A673 (cell line): ENCODE results near the gene SLC37A3. TPM values are rescaled to one million over a fixed set of nuclear protein-coding genes. Genes with fewer than 3 reads are reported as not detected.

ENCODE experiments used
- BruUV-seq: library from RNA; stranded (reverse); fragments of 400-500 nt; replicated peaks from 2 replicates; lab custom pipeline; 2021; lab: Mats Ljungman, UMichigan
- CTCF ChIA-PET: fragments of 300-600 bp; sonication (Branson Sonifier 250); formaldehyde crosslinking; loops from one replicate; lab custom pipeline; 2022; ENCODE audit warnings: antibody characterized with exemption; lab: Charles Lee
- POLR2A ChIA-PET: fragments of 300-600 bp; sonication (Branson Sonifier 250); formaldehyde crosslinking; loops from one replicate; lab custom pipeline; 2022; ENCODE audit warnings: antibody characterized with exemption; ENCODE audit not compliant: low non-redundant PET; lab: Charles Lee
- DNase-seq: peaks from one replicate; pipeline ENCODE4 v3.0.0-alpha.2; 2015; ENCODE audit warnings: low spot score
- H3K27ac ChIP-seq: fragments of 200-600 bp; sonication (generic); 2 replicates; pipeline ENCODE4 v1.5.1; 2016; ENCODE audit warnings: mixed run types, low read depth, mild to moderate bottlenecking, mixed read lengths, antibody characterized with exemption, low read length; ENCODE audit not compliant: poor library complexity, severe bottlenecking
- H3K27me3 ChIP-seq: fragments of 200-600 bp; sonication (generic); replicated peaks from 2 replicates; pipeline ENCODE4 v1.6.1; 2017; ENCODE audit warnings: mixed run types, low read depth, mild to moderate bottlenecking, mixed read lengths, antibody characterized with exemption, low read length; ENCODE audit not compliant: insufficient read depth, poor library complexity
- H3K36me3 ChIP-seq: fragments of 200-600 bp; sonication (generic); 2 replicates; pipeline ENCODE4 v1.6.1; 2016; ENCODE audit warnings: mixed run types, mild to moderate bottlenecking, mixed read lengths, antibody characterized with exemption, low read length; ENCODE audit not compliant: insufficient read depth, poor library complexity, severe bottlenecking
- H3K4me1 ChIP-seq: fragments of 200-600 bp; sonication (generic); 2 replicates; pipeline ENCODE4 v1.6.1; 2017; ENCODE audit warnings: mixed run types, mild to moderate bottlenecking, mixed read lengths, antibody characterized with exemption, low read length; ENCODE audit not compliant: insufficient read depth, poor library complexity, severe bottlenecking
- H3K4me3 ChIP-seq: fragments of 200-600 bp; sonication (generic); 2 replicates; pipeline ENCODE4 v1.5.1; 2016; ENCODE audit warnings: low read depth, mixed run types, mild to moderate bottlenecking, mixed read lengths, low read length; ENCODE audit not compliant: poor library complexity, severe bottlenecking
- H3K9me3 ChIP-seq: fragments of 200-600 bp; sonication (generic); 2 replicates; pipeline ENCODE4 v1.6.1; 2016; ENCODE audit warnings: mixed run types, low read depth, mild to moderate bottlenecking, mixed read lengths, antibody characterized with exemption, low read length; ENCODE audit not compliant: poor library complexity, severe bottlenecking
- EZH2 ChIP-seq: fragments of 200-600 bp; sonication (generic); IDR thresholded peaks from 2 replicates; pipeline ENCODE4 v1.6.1; 2017; ENCODE audit warnings: borderline replicate concordance, low read depth, mild to moderate bottlenecking, mixed read lengths, antibody characterized with exemption, low read length; ENCODE audit not compliant: poor library complexity, severe bottlenecking
- intact Hi-C: fragments of 100-400 bp; cut with micrococcal nuclease; formaldehyde crosslinking; loops from one replicate; pipeline ENCODE4 v1.10.0; 2022; ENCODE audit not compliant: unreplicated experiment
- total RNA-seq: library from RNA; stranded (reverse); gene quantifications from 2 replicates; pipeline ENCODE4 v1.2.3, GENCODE V29; 2021
- TF ChIP-seq, protein P1 (sequence below): fragments of 300-800, 200-600 bp; sonication (generic); conservative IDR thresholded peaks from 2 replicates; pipeline ENCODE4 v1.5.1; 2017; ENCODE audit warnings: low read depth, mild to moderate bottlenecking, antibody characterized with exemption, low read length, moderate library complexity, mixed read lengths

The SLC37A3 gene
- total RNA-seq, 1 experiment from 2014 or later, result 34.7 TPM

DNA sequence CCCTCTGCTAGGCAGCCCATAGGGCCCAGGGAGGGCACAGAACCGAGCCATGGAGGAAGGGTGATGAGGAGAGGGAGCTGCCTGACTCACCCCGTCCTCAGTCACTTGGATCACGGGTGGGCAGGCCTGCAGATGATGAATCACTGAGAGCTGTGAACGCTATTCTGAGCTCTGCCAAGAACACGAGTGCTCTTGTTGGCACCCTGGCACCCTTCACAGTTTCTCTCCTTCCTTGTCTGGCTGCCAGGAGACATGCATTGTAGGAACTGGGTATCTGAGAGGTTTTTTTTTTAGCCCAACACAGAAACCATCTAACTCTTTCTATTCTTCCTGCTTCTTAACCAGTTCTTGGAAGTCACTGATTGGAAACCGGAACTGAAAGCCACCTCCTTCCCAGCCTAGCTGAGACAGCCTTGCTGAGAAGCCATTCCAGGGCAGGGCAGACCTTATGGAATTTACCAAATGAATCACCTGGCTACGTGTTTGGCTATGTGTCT lies 82.1 kb downstream of the SLC37A3 start:
- no TSS peak for BruUV-seq
- no peaks in the 10 kb centered on the region for H3K36me3 ChIP-seq
- no peak overlapping the region for H3K4me3 ChIP-seq
- peaks cover 5% of the 10 kb centered on the region for H3K9me3 ChIP-seq
- TF ChIP-seq EZH2, result no peak
- TF ChIP-seq, protein P1, sequence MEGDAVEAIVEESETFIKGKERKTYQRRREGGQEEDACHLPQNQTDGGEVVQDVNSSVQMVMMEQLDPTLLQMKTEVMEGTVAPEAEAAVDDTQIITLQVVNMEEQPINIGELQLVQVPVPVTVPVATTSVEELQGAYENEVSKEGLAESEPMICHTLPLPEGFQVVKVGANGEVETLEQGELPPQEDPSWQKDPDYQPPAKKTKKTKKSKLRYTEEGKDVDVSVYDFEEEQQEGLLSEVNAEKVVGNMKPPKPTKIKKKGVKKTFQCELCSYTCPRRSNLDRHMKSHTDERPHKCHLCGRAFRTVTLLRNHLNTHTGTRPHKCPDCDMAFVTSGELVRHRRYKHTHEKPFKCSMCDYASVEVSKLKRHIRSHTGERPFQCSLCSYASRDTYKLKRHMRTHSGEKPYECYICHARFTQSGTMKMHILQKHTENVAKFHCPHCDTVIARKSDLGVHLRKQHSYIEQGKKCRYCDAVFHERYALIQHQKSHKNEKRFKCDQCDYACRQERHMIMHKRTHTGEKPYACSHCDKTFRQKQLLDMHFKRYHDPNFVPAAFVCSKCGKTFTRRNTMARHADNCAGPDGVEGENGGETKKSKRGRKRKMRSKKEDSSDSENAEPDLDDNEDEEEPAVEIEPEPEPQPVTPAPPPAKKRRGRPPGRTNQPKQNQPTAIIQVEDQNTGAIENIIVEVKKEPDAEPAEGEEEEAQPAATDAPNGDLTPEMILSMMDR, result no peak
- H3K4me1 ChIP-seq, result no peaks in the 10 kb centered on the region
- no peak overlapping the region for H3K27ac ChIP-seq
- intact Hi-C loops, result no loop called here
- no peak for DNase-seq
- ChIA-PET CTCF (no interaction called here), POLR2A (no interaction called here)
- no peaks in the 10 kb centered on the region for H3K27me3 ChIP-seq

DNA sequence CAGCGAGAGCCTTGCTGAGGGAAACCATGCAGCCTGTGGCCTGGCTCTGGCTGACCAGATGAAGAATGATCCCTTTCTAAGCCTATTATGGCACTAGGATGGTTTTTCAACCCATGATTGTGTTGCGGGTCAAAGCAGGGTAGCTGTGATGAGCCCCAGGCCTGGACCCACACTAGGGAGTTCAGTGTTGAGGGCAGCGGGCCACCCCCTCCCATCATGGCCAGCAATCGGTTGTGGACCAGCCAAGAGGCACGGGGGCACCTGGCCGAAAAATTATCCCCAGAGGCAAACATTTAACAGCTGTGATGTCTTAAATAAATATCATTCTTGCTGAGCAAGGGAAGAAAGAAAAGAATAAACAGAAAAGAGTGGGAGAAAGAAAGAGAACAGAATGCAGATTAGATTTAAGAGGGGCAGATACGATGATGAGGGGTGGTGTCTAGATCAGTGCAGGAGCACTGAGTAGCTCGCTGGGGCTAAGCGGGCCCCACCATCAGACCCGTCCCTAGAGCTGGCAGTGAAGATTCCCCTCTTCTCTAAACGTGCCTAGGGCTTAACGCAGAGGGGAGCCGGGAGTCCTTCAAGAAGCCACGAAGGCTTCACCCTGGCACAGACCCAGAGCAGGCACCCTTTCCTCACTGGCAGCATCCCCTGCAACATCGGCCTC lies 82.7 kb downstream of the SLC37A3 start:
- Histone ChIP-seq H3K36me3 (no peaks in the 10 kb centered on the region), H3K27me3 (no peaks in the 10 kb centered on the region), H3K4me3 (no peak overlapping the region), H3K9me3 (peaks cover 5% of the 10 kb centered on the region), H3K27ac (no peak overlapping the region), H3K4me1 (no peaks in the 10 kb centered on the region)
- POLR2A ChIA-PET, result no interaction called here
- intact Hi-C loops, result no loop called here
- no TSS peak for BruUV-seq
- no peak for DNase-seq
- TF ChIP-seq, protein P1, result no peak
- no peak for TF ChIP-seq EZH2
- CTCF ChIA-PET, result no interaction called here

DNA sequence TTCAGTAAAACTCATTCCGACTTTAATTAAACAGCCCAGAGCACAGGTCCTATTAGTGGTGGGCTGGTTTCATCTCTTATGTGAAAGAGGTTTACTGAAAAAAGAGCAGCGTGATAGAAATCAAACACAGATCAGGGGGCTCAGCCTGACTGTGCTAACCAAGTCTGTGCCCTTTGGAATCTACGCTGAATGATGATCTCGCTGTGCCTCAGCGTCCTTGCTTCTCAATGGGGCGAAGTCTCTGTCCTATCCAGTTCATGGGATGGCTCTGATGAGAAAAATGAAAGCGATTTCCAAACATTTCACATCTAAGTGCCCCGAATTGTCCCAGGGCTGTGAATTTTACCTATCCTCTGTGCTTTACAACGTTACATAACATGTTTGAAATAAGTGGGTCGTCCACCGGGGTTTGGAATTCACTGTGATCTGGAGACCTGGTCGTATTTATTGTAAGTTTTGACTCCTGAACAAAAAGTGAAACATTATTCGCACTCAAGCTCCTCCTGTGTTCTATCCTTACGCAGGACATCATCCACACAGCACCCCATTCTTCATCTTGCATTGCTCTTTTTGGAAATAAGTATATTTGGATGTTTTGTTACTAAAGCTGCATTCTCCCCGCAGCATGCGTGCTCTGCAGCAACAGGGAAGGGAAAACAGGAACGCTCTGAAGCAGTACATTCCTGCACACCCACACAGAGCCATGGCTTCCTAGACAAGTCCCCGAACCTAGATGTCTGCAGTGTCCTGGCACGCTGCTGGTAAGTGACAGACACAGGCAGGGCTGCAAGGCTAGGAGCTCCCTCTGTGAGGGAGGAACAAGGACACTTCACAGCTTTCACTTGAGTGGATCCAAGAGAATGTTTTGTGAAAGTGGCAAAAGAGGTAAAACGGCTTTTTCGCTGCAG lies 83.5 kb downstream of the SLC37A3 start:
- H3K9me3 ChIP-seq, result peaks cover 5% of the 10 kb centered on the region
- TF ChIP-seq, protein P1, result no peak
- no peak for TF ChIP-seq EZH2
- H3K27ac ChIP-seq, result no peak overlapping the region
- no peak overlapping the region for H3K4me3 ChIP-seq
- ChIA-PET CTCF (no interaction called here), POLR2A (no interaction called here)
- intact Hi-C loops, result no loop called here
- no peaks in the 10 kb centered on the region for H3K27me3 ChIP-seq
- H3K36me3 ChIP-seq, result no peaks in the 10 kb centered on the region
- BruUV-seq, result no TSS peak
- DNase-seq, result no peak
- H3K4me1 ChIP-seq, result no peaks in the 10 kb centered on the region
